ENCODE data around the gene GCC1.
A peak's percentile ranks its signal among the peaks of the same experiment; 100 is the strongest.
"Not testable (repeated sequence)": the region's sequence is repeated elsewhere in the genome, so short reads cannot be mapped to it uniquely, and the experiment has no call there.

The GCC1 gene

GRCh38 chr7:127588697-127589482 lies 3.5 kb upstream of the GCC1 start:
- no peak for DNase-seq

- peak; percentile 80 for DNase-seq
Measured at GRCh38 chr7:127588019-127588696, 2.8 kb upstream of the GCC1 start, which contains the start of gene ARF5. Gene ARF5, plus strand, starts transcription at chr7:127588411. Its CDS starts 88 bp downstream, at chr7:127588499.

- no peak for DNase-seq
Measured at GRCh38 chr7:127587663-127588018, 2.2 kb upstream of the GCC1 start.

- no peak for DNase-seq
Measured at GRCh38 chr7:127586346-127586745, 950 bp upstream of the GCC1 start.

- DNase-seq, result no peak
Measured at GRCh38 chr7:127584648-127585043, 750 bp downstream of the GCC1 start.

- DNase-seq, result no peak
Measured at GRCh38 chr7:127582361-127582760, 3.0 kb downstream of the GCC1 start.

GRCh38 chr7:127581716-127582115 lies 3.7 kb downstream of the GCC1 start:
- DNase-seq, result no peak

GRCh38 chr7:127580612-127581011 lies 4.8 kb downstream of the GCC1 start:
- no peak for DNase-seq

GRCh38 chr7:127578711-127579275 lies 6.6 kb downstream of the GCC1 start:
- no peak for DNase-seq

GRCh38 chr7:127578036-127578684 lies 7.2 kb downstream of the GCC1 start:
- no peak for DNase-seq

GRCh38 chr7:127571741-127572505 lies 13.5 kb downstream of the GCC1 start:
- DNase-seq, result no peak

GRCh38 chr7:127568034-127568433 lies 17.4 kb downstream of the GCC1 start:
- DNase-seq, result not testable (repeated sequence)

- DNase-seq, result no peak
Measured at GRCh38 chr7:127566242-127566641, 19.2 kb downstream of the GCC1 start.

GRCh38 chr7:127557803-127558202 lies 27.6 kb downstream of the GCC1 start:
- DNase-seq, result no peak

GRCh38 chr7:127556404-127556803 lies 29.0 kb downstream of the GCC1 start:
- no peak for DNase-seq

GRCh38 chr7:127551941-127552340 lies 33.5 kb downstream of the GCC1 start:
- DNase-seq, result no peak

- no peak for DNase-seq
Measured at GRCh38 chr7:127550247-127550646, 35.1 kb downstream of the GCC1 start.

- no peak for DNase-seq
Measured at GRCh38 chr7:127546313-127546712, 39.1 kb downstream of the GCC1 start.

- DNase-seq, result no peak
Measured at GRCh38 chr7:127541548-127541947, 43.8 kb downstream of the GCC1 start.

GRCh38 chr7:127540461-127540860 lies 44.9 kb downstream of the GCC1 start:
- not testable (repeated sequence) for DNase-seq

- no peak for DNase-seq
Measured at GRCh38 chr7:127539116-127539515, 46.3 kb downstream of the GCC1 start.

- no peak for DNase-seq
Measured at GRCh38 chr7:127536741-127537140, 48.7 kb downstream of the GCC1 start.

- DNase-seq, result no peak
Measured at GRCh38 chr7:127536394-127536691, 49.1 kb downstream of the GCC1 start.

Data from activated gamma-delta T cell (primary cell).